ENCODE results near the gene TACC2.

GRCh38 chr10:122047560-122047959 is 58.6 kb downstream of the TACC2 start:
- TF ChIP-seq, protein P1, sequence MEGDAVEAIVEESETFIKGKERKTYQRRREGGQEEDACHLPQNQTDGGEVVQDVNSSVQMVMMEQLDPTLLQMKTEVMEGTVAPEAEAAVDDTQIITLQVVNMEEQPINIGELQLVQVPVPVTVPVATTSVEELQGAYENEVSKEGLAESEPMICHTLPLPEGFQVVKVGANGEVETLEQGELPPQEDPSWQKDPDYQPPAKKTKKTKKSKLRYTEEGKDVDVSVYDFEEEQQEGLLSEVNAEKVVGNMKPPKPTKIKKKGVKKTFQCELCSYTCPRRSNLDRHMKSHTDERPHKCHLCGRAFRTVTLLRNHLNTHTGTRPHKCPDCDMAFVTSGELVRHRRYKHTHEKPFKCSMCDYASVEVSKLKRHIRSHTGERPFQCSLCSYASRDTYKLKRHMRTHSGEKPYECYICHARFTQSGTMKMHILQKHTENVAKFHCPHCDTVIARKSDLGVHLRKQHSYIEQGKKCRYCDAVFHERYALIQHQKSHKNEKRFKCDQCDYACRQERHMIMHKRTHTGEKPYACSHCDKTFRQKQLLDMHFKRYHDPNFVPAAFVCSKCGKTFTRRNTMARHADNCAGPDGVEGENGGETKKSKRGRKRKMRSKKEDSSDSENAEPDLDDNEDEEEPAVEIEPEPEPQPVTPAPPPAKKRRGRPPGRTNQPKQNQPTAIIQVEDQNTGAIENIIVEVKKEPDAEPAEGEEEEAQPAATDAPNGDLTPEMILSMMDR (IDR thresholded peaks at IDR 0.05): no peak
- TF ChIP-seq POLR2AphosphoS5 (IDR thresholded peaks at IDR 0.05) (no peak), POLR2A (IDR thresholded peaks at IDR 0.05) (no peak), EP300 (IDR thresholded peaks at IDR 0.05) (no peak)
